Kidney glomerular epithelial cell (primary cell): ENCODE measurements around the gene ZFPL1.

ENCODE experiments used
- DNase-seq: peaks from one replicate; lab custom pipeline; 2025; lab: John Stamatoyannopoulos, UW

The ZFPL1 gene

GRCh38 chr11:65130631-65131416, 46.8 kb downstream of the ZFPL1 start:
- DNase-seq: no peak

- DNase-seq: no peak
Observed at GRCh38 chr11:65131417-65131776, 47.4 kb downstream of the ZFPL1 start.

- no peak for DNase-seq
Observed at GRCh38 chr11:65131895-65132237, 47.8 kb downstream of the ZFPL1 start.

- DNase-seq: no peak
Observed at GRCh38 chr11:65132238-65132987, 48.4 kb downstream of the ZFPL1 start.

GRCh38 chr11:65132988-65133700, 49.1 kb downstream of the ZFPL1 start:
- DNase-seq: peak; percentile 31

- DNase-seq: no peak
Observed at GRCh38 chr11:65133724-65134123, 49.7 kb downstream of the ZFPL1 start.

GRCh38 chr11:65134240-65134951, 50.4 kb downstream of the ZFPL1 start, which contains the start of gene SYVN1:
Gene SYVN1, minus strand, starts transcription at chr11:65134519. Its CDS starts 918 bp downstream, at chr11:65133601.
- peak; percentile 92 for DNase-seq

GRCh38 chr11:65134952-65135632, 51.1 kb downstream of the ZFPL1 start:
- peak; percentile 98 for DNase-seq

GRCh38 chr11:65135633-65136145, 51.7 kb downstream of the ZFPL1 start:
- DNase-seq: no peak

GRCh38 chr11:65136515-65137096, 52.6 kb downstream of the ZFPL1 start:
- no peak for DNase-seq
